HL-60 (cell line): Measurements from ENCODE around the gene ZIK1.

Source experiments
- CTCF ChIP-seq: IDR thresholded peaks from one replicate; pipeline ENCODE4 v1.5.1; 2011; ENCODE audit warnings: low read length, control low read depth, inconsistent platforms; ENCODE audit not compliant: insufficient read depth
- GABPA ChIP-seq: IDR thresholded peaks from 2 replicates; pipeline ENCODE4 v1.6.1; 2012; ENCODE audit warnings: low read depth
- POLR2AphosphoS5 ChIP-seq: IDR thresholded peaks from 2 replicates; pipeline ENCODE4 v1.6.1; 2012; ENCODE audit warnings: low read depth
- REST ChIP-seq: IDR thresholded peaks from 2 replicates; pipeline ENCODE4 v1.6.1; 2012; ENCODE audit warnings: low read depth; ENCODE audit not compliant: insufficient replicate concordance
- SPI1 ChIP-seq: IDR thresholded peaks from 2 replicates; pipeline ENCODE4 v1.6.1; 2012; ENCODE audit warnings: low read depth, mild to moderate bottlenecking, borderline replicate concordance

DNA sequence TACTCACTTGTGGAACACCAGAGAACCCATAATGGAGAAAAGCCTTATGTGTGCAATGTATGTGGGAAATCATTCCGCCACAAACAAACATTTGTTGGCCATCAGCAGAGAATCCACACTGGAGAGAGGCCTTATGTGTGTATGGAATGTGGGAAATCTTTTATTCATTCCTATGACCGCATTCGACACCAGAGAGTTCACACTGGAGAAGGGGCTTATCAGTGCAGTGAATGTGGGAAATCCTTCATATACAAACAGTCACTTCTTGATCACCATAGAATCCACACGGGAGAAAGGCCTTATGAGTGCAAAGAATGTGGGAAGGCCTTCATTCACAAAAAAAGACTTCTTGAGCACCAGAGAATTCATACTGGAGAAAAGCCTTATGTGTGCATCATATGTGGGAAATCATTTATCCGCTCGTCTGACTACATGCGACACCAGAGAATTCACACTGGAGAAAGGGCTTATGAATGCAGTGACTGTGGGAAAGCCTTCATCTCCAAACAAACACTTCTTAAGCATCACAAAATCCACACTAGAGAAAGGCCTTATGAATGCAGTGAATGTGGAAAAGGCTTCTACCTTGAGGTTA lies 45.9 kb upstream of the ZIK1 start:
- TF ChIP-seq CTCF = no peak
- TF ChIP-seq POLR2AphosphoS5 = no peak
- TF ChIP-seq REST = no peak
- no peak for TF ChIP-seq GABPA
- TF ChIP-seq SPI1 = no peak
